Neural progenitor cell (in vitro differentiated cells): ENCODE results near the gene PHACTR1. TPM values are rescaled to one million over a fixed set of nuclear protein-coding genes. Genes with fewer than 3 reads are reported as not detected.
A peak's percentile ranks its signal among the peaks of the same experiment; 100 is the strongest.

Experiments
- DNase-seq: peaks from one replicate; pipeline ENCODE4 v3.0.0-alpha.2; 2016; ENCODE audit warnings: low spot score
- H2AFZ ChIP-seq: fragments of 200-600 bp; sonication (generic); replicated peaks from 2 replicates; pipeline ENCODE4 v1.6.1; 2016; ENCODE audit warnings: antibody characterized with exemption
- H3F3A ChIP-seq: fragments of 200-600 bp; sonication (generic); 2 replicates; pipeline ENCODE4 v1.6.1; 2016; ENCODE audit warnings: antibody characterized with exemption, low read depth
- H3K27ac ChIP-seq: fragments of 200-600 bp; sonication (generic); 2 replicates; pipeline ENCODE4 v1.5.1; 2016; ENCODE audit warnings: mild to moderate bottlenecking
- H3K27me3 ChIP-seq: fragments of 200-600 bp; sonication (generic); 2 replicates; pipeline ENCODE4 v1.6.1; 2016; ENCODE audit warnings: mild to moderate bottlenecking, moderate library complexity
- H3K36me3 ChIP-seq: fragments of 200-600 bp; sonication (generic); 2 replicates; pipeline ENCODE4 v1.5.1; 2016
- H3K4me1 ChIP-seq: fragments of 200-600 bp; sonication (generic); 2 replicates; pipeline ENCODE4 v1.6.1; 2016; ENCODE audit warnings: mixed run types
- H3K4me2 ChIP-seq: fragments of 200-600 bp; sonication (generic); 2 replicates; pipeline ENCODE4 v1.6.1; 2016
- H3K4me3 ChIP-seq: fragments of 200-600 bp; sonication (generic); 2 replicates; pipeline ENCODE4 v1.5.1; 2016
- H3K79me2 ChIP-seq: fragments of 200-600 bp; sonication (generic); 2 replicates; pipeline ENCODE4 v1.6.1; 2016; ENCODE audit warnings: low read depth
- H3K9ac ChIP-seq: fragments of 200-600 bp; sonication (generic); 2 replicates; pipeline ENCODE4 v1.6.1; 2016
- H3K9me3 ChIP-seq: fragments of 200-600 bp; sonication (generic); 2 replicates; pipeline ENCODE4 v1.5.1; 2016; ENCODE audit warnings: low read depth
- H4K20me1 ChIP-seq: fragments of 200-600 bp; sonication (generic); 2 replicates; pipeline ENCODE4 v1.6.1; 2016; ENCODE audit warnings: low read depth
- H3K27ac Mint-ChIP-seq: 3 replicates; pipeline ENCODE4 v1.8.0; 2021; ENCODE audit warnings: mixed read lengths
- H3K27me3 Mint-ChIP-seq: 2 replicates; pipeline ENCODE4 v1.8.0; 2022; ENCODE audit warnings: low read depth, mild to moderate bottlenecking, inconsistent platforms, moderate library complexity, mixed read lengths; ENCODE audit not compliant: insufficient read depth
- H3K36me3 Mint-ChIP-seq: 3 replicates; pipeline ENCODE4 v1.8.0; 2021; ENCODE audit warnings: mixed read lengths
- H3K4me1 Mint-ChIP-seq: 3 replicates; pipeline ENCODE4 v1.8.0; 2021; ENCODE audit warnings: mixed read lengths
- H3K4me3 Mint-ChIP-seq: 3 replicates; pipeline ENCODE4 v1.8.0; 2021; ENCODE audit warnings: mild to moderate bottlenecking, moderate library complexity, mixed read lengths
- H3K9me3 Mint-ChIP-seq: 3 replicates; pipeline ENCODE4 v1.8.0; 2020; ENCODE audit warnings: mixed read lengths
- EZH2 ChIP-seq: fragments of 200-600 bp; sonication (generic); IDR thresholded peaks from 2 replicates; pipeline ENCODE4 v1.6.1; 2017; ENCODE audit warnings: antibody characterized with exemption, mild to moderate bottlenecking, moderate library complexity
- EZH2phosphoT487 ChIP-seq: fragments of 200-600 bp; sonication (generic); IDR thresholded peaks from 2 replicates; pipeline ENCODE4 v1.6.1; 2017; ENCODE audit warnings: antibody characterized with exemption
- total RNA-seq: library from RNA; depleted of rRNA; stranded (reverse); fragments of >200 nt; gene quantifications from 2 replicates; pipeline ENCODE4 v1.2.3, GENCODE V29; 2015; ENCODE audit warnings: low replicate concordance
- TF ChIP-seq, protein P1 (sequence below): fragments of 200-600 bp; sonication (generic); IDR thresholded peaks from 2 replicates; pipeline ENCODE4 v1.5.1; 2017; ENCODE audit warnings: antibody characterized with exemption, mild to moderate bottlenecking

Gene PHACTR1
- total RNA-seq, 1 donor from 2014 or later: 2.4 TPM

DNA sequence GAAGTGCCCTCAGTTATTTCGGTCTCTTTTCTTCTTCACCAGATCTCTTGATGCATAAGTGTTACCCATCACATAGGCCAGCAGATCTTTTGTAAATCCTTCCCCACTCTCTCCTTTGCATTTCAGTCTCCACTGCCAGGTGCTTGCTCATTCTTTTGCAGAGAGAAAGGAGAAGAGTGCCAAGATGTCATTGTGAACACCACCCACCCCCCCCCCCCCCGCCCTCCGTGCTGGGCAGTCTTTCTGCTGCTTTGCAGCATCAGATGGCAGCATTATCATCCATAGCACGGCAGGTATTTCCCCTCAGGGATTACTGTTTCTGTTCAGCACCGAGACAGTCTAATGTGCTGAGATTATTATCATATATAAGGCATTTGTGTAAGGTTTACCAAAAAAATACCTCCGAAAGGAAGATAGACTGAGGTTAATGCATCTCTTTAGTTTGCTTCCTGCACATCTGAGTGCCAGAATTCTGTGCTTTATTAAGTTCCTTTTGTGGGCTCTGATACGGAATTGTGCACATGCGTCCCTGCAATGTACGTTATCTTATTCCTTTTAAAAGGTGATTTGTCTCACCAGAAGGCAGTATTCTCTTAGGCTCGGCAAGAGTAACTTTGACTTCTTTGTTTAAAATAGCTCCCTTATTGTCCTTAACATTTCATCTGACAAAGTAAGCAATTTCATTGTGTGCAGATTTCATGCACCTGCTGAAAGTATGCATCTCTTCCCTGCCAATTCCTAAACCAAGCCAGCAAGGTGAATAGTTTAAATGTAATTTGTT is 128.8 kb downstream of the PHACTR1 start:
- Histone ChIP-seq H3K36me3 (no peaks in the 10 kb centered on the region), H3K9ac (no peak overlapping the region), H2AFZ (no peak overlapping the region), H3K4me1 (peaks cover 25% of the 10 kb centered on the region), H3K4me2 (no peak overlapping the region), H3K79me2 (no peaks in the 10 kb centered on the region), H3K4me3 (no peak overlapping the region), H4K20me1 (no peaks in the 10 kb centered on the region), H3K9me3 (no peaks in the 10 kb centered on the region), H3F3A (peaks cover 4% of the 10 kb centered on the region), H3K27ac (no peak overlapping the region), H3K27me3 (no peaks in the 10 kb centered on the region)
- H3K4me3 Mint-ChIP-seq: no peak overlapping the region
- no peak overlapping the region for H3K27ac Mint-ChIP-seq
- H3K9me3 Mint-ChIP-seq: no peaks in the 10 kb centered on the region
- no peak for DNase-seq
- peaks cover 14% of the 10 kb centered on the region for H3K4me1 Mint-ChIP-seq
- TF ChIP-seq EZH2 (no peak), EZH2phosphoT487 (no peak)
- TF ChIP-seq, protein P1, sequence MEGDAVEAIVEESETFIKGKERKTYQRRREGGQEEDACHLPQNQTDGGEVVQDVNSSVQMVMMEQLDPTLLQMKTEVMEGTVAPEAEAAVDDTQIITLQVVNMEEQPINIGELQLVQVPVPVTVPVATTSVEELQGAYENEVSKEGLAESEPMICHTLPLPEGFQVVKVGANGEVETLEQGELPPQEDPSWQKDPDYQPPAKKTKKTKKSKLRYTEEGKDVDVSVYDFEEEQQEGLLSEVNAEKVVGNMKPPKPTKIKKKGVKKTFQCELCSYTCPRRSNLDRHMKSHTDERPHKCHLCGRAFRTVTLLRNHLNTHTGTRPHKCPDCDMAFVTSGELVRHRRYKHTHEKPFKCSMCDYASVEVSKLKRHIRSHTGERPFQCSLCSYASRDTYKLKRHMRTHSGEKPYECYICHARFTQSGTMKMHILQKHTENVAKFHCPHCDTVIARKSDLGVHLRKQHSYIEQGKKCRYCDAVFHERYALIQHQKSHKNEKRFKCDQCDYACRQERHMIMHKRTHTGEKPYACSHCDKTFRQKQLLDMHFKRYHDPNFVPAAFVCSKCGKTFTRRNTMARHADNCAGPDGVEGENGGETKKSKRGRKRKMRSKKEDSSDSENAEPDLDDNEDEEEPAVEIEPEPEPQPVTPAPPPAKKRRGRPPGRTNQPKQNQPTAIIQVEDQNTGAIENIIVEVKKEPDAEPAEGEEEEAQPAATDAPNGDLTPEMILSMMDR: no peak
- no peaks in the 10 kb centered on the region for H3K27me3 Mint-ChIP-seq
- H3K36me3 Mint-ChIP-seq: no peaks in the 10 kb centered on the region

DNA sequence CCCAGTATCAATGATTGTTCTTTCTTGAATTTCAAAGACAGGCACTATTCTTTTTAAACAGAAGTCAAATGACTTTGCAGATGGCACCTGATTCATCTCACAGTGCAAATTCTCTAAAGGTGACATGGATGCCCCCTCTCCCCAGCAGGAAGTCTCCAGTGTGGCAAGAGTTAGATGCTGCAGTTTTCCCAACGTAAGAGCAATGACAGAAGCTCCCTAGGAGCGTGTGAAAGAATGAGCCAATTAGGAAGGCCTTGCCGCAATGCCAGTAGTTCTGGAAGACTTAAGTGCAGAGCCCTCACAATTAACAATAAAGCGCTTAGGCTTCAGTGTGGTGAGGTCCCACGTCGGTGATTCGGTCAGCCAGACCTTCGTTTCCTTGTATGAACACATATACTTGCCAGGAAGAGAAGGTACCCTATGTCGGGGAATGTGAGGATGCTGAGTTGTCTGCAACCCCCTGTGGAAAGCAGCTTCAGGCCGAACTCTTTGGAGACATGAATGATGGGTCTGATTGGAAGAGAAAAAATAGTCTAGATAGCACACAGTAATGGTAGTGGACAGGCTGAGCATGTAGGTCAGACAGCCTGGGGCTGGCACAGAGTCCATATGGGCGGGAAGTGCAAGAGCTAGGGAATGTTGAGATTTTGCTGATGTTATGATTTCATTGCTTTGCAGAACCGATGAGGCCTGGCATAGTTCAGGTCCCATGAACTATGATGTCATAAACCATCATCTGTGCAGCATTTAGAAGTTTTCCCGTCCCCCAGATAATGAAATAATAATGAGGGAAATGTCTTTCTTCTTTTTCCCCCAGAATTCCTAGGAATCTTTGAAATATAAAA is 132.6 kb downstream of the PHACTR1 start:
- no peak overlapping the region for H3K9ac ChIP-seq
- H3K4me2 ChIP-seq: no peak overlapping the region
- Mint-ChIP-seq H3K4me3 (no peak overlapping the region), H3K4me1 (peaks cover 14% of the 10 kb centered on the region), H3K36me3 (no peaks in the 10 kb centered on the region), H3K27ac (no peak overlapping the region), H3K27me3 (no peaks in the 10 kb centered on the region), H3K9me3 (no peaks in the 10 kb centered on the region)
- no peaks in the 10 kb centered on the region for H4K20me1 ChIP-seq
- H2AFZ ChIP-seq: peak overlapping the region; percentile 12
- no peak overlapping the region for H3K4me3 ChIP-seq
- no peak for TF ChIP-seq EZH2
- TF ChIP-seq, protein P1: no peak
- TF ChIP-seq EZH2phosphoT487: no peak
- H3K36me3 ChIP-seq: no peaks in the 10 kb centered on the region
- H3F3A ChIP-seq: peaks cover 4% of the 10 kb centered on the region
- H3K27ac ChIP-seq: peak overlapping the region; percentile 16
- H3K27me3 ChIP-seq: no peaks in the 10 kb centered on the region
- DNase-seq: peak; percentile 40
- peaks cover 25% of the 10 kb centered on the region for H3K4me1 ChIP-seq
- H3K9me3 ChIP-seq: no peaks in the 10 kb centered on the region
- H3K79me2 ChIP-seq: no peaks in the 10 kb centered on the region

DNA sequence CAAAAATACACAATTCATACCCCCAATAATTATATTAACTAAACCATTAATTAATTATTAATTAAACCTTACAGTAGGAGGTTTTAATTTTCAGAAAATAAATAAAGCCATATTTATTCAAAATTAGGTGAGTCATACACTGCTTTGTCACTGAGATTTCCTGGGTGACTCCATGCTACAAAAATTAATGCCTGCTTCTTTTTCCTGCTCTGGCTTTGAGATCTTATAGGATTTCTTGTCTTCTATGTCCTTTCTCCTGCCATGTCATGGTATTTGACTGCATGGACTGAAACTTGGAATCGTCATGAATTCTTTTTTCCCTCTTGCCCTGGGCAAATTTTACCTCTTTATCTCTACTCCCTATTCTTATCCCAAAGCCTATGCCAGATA is 133.2 kb downstream of the PHACTR1 start:
- Histone ChIP-seq H3F3A (peaks cover 4% of the 10 kb centered on the region), H2AFZ (no peak overlapping the region), H3K4me1 (peaks cover 25% of the 10 kb centered on the region), H3K36me3 (no peaks in the 10 kb centered on the region), H3K79me2 (no peaks in the 10 kb centered on the region), H3K27ac (no peak overlapping the region), H3K4me3 (no peak overlapping the region), H3K9me3 (no peaks in the 10 kb centered on the region), H3K27me3 (no peaks in the 10 kb centered on the region), H4K20me1 (no peaks in the 10 kb centered on the region), H3K4me2 (no peak overlapping the region), H3K9ac (no peak overlapping the region)
- TF ChIP-seq EZH2phosphoT487 (no peak), EZH2 (no peak)
- TF ChIP-seq, protein P1: no peak
- Mint-ChIP-seq H3K4me1 (peaks cover 14% of the 10 kb centered on the region), H3K4me3 (no peak overlapping the region), H3K27ac (no peak overlapping the region), H3K27me3 (no peaks in the 10 kb centered on the region), H3K9me3 (no peaks in the 10 kb centered on the region), H3K36me3 (no peaks in the 10 kb centered on the region)
- no peak for DNase-seq
